Neural cell (in vitro differentiated cells): ENCODE measurements around the gene MTCL1.

Source experiments
- EP300 ChIP-seq: fragments of 450-650 bp; conservative IDR thresholded peaks from 2 replicates; pipeline ENCODE4 v1.6.1; 2014; ENCODE audit warnings: antibody characterized with exemption, mild to moderate bottlenecking, moderate library complexity; ENCODE audit not compliant: poor library complexity, severe bottlenecking
- EZH2 ChIP-seq: fragments of 200-600, 300-800 bp; shearing (Covaris generic), sonication (generic); IDR thresholded peaks from 2 replicates; pipeline ENCODE4 v1.6.1; 2014; ENCODE audit warnings: antibody characterized with exemption, low read length, borderline replicate concordance, mild to moderate bottlenecking; ENCODE audit not compliant: insufficient read depth, poor library complexity, severe bottlenecking
- MXI1 ChIP-seq: fragments of 450-650 bp; conservative IDR thresholded peaks from 2 replicates; pipeline ENCODE4 v1.6.1; 2014; ENCODE audit warnings: antibody characterized with exemption, mild to moderate bottlenecking; ENCODE audit not compliant: poor library complexity, severe bottlenecking
- POLR2AphosphoS5 ChIP-seq: IDR thresholded peaks from 2 replicates; pipeline ENCODE4 v1.6.1; 2012
- RAD21 ChIP-seq: fragments of 450-650 bp; conservative IDR thresholded peaks from 2 replicates; pipeline ENCODE4 v1.6.1; 2014; ENCODE audit warnings: antibody characterized with exemption, mild to moderate bottlenecking, moderate library complexity
- SMC3 ChIP-seq: fragments of 450-650 bp; conservative IDR thresholded peaks from 2 replicates; pipeline ENCODE4 v1.6.1; 2014; ENCODE audit warnings: antibody characterized with exemption, mild to moderate bottlenecking, moderate library complexity; ENCODE audit not compliant: poor library complexity
- TAF1 ChIP-seq: IDR thresholded peaks from 2 replicates; pipeline ENCODE4 v1.6.1; 2012; ENCODE audit warnings: low read depth
- TF ChIP-seq, protein P1 (sequence below): fragments of 450-650 bp; IDR thresholded peaks from 2 replicates; pipeline ENCODE4 v1.5.1; 2014; ENCODE audit warnings: antibody characterized with exemption, mild to moderate bottlenecking, moderate library complexity; ENCODE audit not compliant: poor library complexity, severe bottlenecking
- TF ChIP-seq, protein P2 (sequence below): IDR thresholded peaks from 2 replicates; pipeline ENCODE4 v1.6.1; 2012; ENCODE audit warnings: borderline replicate concordance

DNA sequence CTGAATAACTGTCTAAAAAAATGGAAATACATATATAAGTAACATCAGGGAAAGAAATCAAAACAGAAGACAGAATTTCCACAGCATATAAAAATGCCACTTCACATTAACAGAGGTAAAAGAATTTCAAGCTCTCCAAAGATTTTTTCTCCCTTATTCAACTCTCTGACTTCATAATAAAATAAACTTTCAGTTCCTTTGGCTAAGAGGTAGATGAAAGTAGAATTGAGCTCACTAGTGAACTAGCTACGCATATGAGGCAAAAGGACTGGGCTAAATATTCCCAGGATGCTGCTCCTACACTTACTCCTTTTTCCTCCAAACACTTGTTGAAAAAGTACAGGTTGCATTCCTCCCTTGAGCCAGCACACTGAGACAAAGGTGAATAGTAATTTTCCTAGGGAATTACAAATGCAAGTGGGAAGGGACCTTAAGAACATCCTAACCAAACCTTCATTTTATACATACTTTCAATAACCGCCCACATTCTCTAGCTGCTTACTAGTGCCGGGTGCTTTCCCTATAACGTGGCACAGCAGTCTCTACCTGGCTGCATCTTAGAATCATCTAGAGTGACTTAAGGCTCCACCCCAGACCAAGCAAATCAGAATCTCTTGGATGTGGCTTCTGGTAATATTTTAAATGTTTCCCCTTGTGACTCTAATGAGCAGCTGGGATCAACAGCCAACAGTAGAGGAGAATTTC lies 136.6 kb downstream of the MTCL1 start:
- TF ChIP-seq, protein P1, sequence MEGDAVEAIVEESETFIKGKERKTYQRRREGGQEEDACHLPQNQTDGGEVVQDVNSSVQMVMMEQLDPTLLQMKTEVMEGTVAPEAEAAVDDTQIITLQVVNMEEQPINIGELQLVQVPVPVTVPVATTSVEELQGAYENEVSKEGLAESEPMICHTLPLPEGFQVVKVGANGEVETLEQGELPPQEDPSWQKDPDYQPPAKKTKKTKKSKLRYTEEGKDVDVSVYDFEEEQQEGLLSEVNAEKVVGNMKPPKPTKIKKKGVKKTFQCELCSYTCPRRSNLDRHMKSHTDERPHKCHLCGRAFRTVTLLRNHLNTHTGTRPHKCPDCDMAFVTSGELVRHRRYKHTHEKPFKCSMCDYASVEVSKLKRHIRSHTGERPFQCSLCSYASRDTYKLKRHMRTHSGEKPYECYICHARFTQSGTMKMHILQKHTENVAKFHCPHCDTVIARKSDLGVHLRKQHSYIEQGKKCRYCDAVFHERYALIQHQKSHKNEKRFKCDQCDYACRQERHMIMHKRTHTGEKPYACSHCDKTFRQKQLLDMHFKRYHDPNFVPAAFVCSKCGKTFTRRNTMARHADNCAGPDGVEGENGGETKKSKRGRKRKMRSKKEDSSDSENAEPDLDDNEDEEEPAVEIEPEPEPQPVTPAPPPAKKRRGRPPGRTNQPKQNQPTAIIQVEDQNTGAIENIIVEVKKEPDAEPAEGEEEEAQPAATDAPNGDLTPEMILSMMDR, result no peak
- TF ChIP-seq EP300, result no peak
- no peak for TF ChIP-seq RAD21
- TF ChIP-seq EZH2, result no peak
- TF ChIP-seq POLR2AphosphoS5, result no peak
- TF ChIP-seq, protein P2, sequence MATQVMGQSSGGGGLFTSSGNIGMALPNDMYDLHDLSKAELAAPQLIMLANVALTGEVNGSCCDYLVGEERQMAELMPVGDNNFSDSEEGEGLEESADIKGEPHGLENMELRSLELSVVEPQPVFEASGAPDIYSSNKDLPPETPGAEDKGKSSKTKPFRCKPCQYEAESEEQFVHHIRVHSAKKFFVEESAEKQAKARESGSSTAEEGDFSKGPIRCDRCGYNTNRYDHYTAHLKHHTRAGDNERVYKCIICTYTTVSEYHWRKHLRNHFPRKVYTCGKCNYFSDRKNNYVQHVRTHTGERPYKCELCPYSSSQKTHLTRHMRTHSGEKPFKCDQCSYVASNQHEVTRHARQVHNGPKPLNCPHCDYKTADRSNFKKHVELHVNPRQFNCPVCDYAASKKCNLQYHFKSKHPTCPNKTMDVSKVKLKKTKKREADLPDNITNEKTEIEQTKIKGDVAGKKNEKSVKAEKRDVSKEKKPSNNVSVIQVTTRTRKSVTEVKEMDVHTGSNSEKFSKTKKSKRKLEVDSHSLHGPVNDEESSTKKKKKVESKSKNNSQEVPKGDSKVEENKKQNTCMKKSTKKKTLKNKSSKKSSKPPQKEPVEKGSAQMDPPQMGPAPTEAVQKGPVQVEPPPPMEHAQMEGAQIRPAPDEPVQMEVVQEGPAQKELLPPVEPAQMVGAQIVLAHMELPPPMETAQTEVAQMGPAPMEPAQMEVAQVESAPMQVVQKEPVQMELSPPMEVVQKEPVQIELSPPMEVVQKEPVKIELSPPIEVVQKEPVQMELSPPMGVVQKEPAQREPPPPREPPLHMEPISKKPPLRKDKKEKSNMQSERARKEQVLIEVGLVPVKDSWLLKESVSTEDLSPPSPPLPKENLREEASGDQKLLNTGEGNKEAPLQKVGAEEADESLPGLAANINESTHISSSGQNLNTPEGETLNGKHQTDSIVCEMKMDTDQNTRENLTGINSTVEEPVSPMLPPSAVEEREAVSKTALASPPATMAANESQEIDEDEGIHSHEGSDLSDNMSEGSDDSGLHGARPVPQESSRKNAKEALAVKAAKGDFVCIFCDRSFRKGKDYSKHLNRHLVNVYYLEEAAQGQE, result no peak
- no peak for TF ChIP-seq TAF1
- TF ChIP-seq SMC3, result no peak
- TF ChIP-seq MXI1, result no peak
